Gastroesophageal sphincter (tissue), 3 donors: ENCODE measurements around the gene ZNF300.

ENCODE experiments used
- POLR2AphosphoS5 ChIP-seq: sonication (generic); formaldehyde crosslinking; IDR thresholded peaks from one replicate; pipeline ENCODE4 v1.6.1; 2017; ENCODE audit warnings: antibody characterized with exemption
- TF ChIP-seq, protein P1 (sequence below), 4 experiments: fragments of 200-600 bp in 2 of 4; fragments of 450-650 bp in 2 of 4; sonication (generic) in 1 of 4; IDR thresholded peaks; one replicate each; pipeline ENCODE4 v1.5.1; 2017 to 2019; ENCODE audit warnings: antibody characterized with exemption in 4 of 4, mild to moderate bottlenecking in 2 of 4, moderate library complexity in 2 of 4

DNA sequence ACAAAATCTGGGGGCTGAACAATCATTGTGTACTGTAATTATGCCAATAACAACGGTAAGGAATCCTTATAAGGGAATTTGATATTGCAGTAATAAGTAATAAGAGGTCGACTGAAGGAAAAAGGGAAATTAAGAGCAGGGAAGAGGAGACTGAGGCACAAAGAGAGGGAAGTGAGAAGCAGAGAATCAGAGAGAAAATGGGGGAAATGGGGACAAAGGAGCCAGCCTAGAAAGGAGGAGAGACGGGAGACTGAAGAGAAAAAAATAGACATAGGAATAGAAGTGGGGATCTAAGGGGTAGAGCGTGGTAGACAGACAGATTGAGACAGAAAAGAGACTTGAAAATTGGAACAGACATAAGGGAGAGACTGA lies 518 bp upstream of the ZNF300 start:
- TF ChIP-seq, protein P1, sequence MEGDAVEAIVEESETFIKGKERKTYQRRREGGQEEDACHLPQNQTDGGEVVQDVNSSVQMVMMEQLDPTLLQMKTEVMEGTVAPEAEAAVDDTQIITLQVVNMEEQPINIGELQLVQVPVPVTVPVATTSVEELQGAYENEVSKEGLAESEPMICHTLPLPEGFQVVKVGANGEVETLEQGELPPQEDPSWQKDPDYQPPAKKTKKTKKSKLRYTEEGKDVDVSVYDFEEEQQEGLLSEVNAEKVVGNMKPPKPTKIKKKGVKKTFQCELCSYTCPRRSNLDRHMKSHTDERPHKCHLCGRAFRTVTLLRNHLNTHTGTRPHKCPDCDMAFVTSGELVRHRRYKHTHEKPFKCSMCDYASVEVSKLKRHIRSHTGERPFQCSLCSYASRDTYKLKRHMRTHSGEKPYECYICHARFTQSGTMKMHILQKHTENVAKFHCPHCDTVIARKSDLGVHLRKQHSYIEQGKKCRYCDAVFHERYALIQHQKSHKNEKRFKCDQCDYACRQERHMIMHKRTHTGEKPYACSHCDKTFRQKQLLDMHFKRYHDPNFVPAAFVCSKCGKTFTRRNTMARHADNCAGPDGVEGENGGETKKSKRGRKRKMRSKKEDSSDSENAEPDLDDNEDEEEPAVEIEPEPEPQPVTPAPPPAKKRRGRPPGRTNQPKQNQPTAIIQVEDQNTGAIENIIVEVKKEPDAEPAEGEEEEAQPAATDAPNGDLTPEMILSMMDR (IDR thresholded peaks at IDR 0.05) = no peak
- TF ChIP-seq POLR2AphosphoS5 = no peak
